WERI-Rb-1 (cell line): ENCODE measurements around the gene MTPN.

ENCODE experiments used
- DNase-seq: peaks from one replicate; pipeline ENCODE4 v3.0.0-alpha.2; 2020
- H3K27ac ChIP-seq: fragments of 250-450 bp; sonication (Bioruptor Pico); 2 replicates; pipeline ENCODE4 v1.5.1; 2020; ENCODE audit warnings: mild to moderate bottlenecking, moderate library complexity
- H3K27me3 ChIP-seq: fragments of 250-450 bp; sonication (Bioruptor Pico); 2 replicates; pipeline ENCODE4 v1.5.1; 2021; ENCODE audit warnings: mild to moderate bottlenecking, low read depth, moderate library complexity; ENCODE audit not compliant: insufficient read depth, severe bottlenecking
- H3K36me3 ChIP-seq: fragments of 250-450 bp; sonication (Bioruptor Pico); 2 replicates; pipeline ENCODE4 v1.5.1; 2020; ENCODE audit warnings: mild to moderate bottlenecking, moderate library complexity
- H3K4me3 ChIP-seq: 2 replicates; pipeline ENCODE4 v1.5.1; 2011; ENCODE audit warnings: low read depth, mild to moderate bottlenecking, control low read depth, low read length
- H3K9me3 ChIP-seq: fragments of 250-450 bp; sonication (Bioruptor Pico); 2 replicates; pipeline ENCODE4 v1.5.1; 2021; ENCODE audit warnings: mild to moderate bottlenecking, moderate library complexity; ENCODE audit not compliant: severe bottlenecking
- CTCF ChIP-seq: IDR thresholded peaks from 2 replicates; pipeline ENCODE4 v1.5.1; 2011; ENCODE audit warnings: low read depth, mild to moderate bottlenecking, control low read depth, inconsistent platforms, low read length

Gene MTPN

GRCh38 chr7:135934651-135935050, 42.5 kb downstream of the MTPN start:
- no peak overlapping the region for H3K27ac ChIP-seq
- no peak for TF ChIP-seq CTCF
- no peaks in the 10 kb centered on the region for H3K27me3 ChIP-seq
- H3K4me3 ChIP-seq = no peak overlapping the region
- peaks cover under 1% of the 10 kb centered on the region for H3K36me3 ChIP-seq
- no peak for DNase-seq
- H3K9me3 ChIP-seq = no peaks in the 10 kb centered on the region

GRCh38 chr7:135933509-135934188, 43.5 kb downstream of the MTPN start:
- no peak overlapping the region for H3K4me3 ChIP-seq
- no peaks in the 10 kb centered on the region for H3K9me3 ChIP-seq
- no peak for TF ChIP-seq CTCF
- no peaks in the 10 kb centered on the region for H3K27me3 ChIP-seq
- DNase-seq = no peak
- peaks cover 9% of the 10 kb centered on the region for H3K36me3 ChIP-seq
- no peak overlapping the region for H3K27ac ChIP-seq

- Histone ChIP-seq H3K36me3 (peaks cover 22% of the 10 kb centered on the region), H3K9me3 (no peaks in the 10 kb centered on the region), H3K27me3 (no peaks in the 10 kb centered on the region), H3K27ac (no peak overlapping the region), H3K4me3 (no peak overlapping the region)
- TF ChIP-seq CTCF = no peak
- DNase-seq = no peak
Measured at GRCh38 chr7:135932131-135932530, 45.0 kb downstream of the MTPN start.

GRCh38 chr7:135930565-135931461, 46.3 kb downstream of the MTPN start:
- H3K27me3 ChIP-seq = no peaks in the 10 kb centered on the region
- no peak for DNase-seq
- H3K9me3 ChIP-seq = no peaks in the 10 kb centered on the region
- no peak overlapping the region for H3K4me3 ChIP-seq
- TF ChIP-seq CTCF = no peak
- no peak overlapping the region for H3K27ac ChIP-seq
- H3K36me3 ChIP-seq = peaks cover 22% of the 10 kb centered on the region

GRCh38 chr7:135929722-135930141, 47.4 kb downstream of the MTPN start:
- Histone ChIP-seq H3K4me3 (no peak overlapping the region), H3K9me3 (no peaks in the 10 kb centered on the region), H3K27ac (no peak overlapping the region), H3K36me3 (peaks cover 22% of the 10 kb centered on the region), H3K27me3 (no peaks in the 10 kb centered on the region)
- no peak for TF ChIP-seq CTCF
- DNase-seq = no peak
